HG02610 (cell line): ENCODE results near the gene RPS14.

ENCODE experiments used
- ATAC-seq: cut with Tn5 transposase; IDR thresholded peaks from one replicate; pipeline ENCODE4 v1.9.1; 2021; ENCODE audit warnings: mild to moderate bottlenecking, moderate library complexity; ENCODE audit not compliant: unreplicated experiment

The RPS14 gene

GRCh38 chr5:150402229-150402773, 47.2 kb downstream of the RPS14 start:
- ATAC-seq = no peak

- ATAC-seq = no peak
These were observed 47.9 kb downstream of the RPS14 start for GRCh38 chr5:150401376-150402228.

DNA sequence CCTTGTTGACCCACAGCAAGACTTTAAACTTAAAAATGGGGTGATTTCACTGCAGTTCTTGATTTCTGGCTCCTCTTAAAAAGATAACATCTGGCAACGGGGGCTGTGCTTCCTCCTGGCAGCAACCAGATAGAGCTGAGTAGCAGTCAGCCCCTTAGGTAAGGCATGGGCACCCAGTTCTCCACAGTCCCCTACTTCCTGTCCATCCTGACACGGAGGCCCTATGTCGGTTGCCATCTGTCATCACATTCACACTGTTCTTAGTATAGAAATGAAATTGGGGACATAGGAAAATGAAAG, 48.5 kb downstream of the RPS14 start:
- ATAC-seq = no peak

- ATAC-seq = no peak
These were observed 49.0 kb downstream of the RPS14 start for GRCh38 chr5:150400316-150401075.

DNA sequence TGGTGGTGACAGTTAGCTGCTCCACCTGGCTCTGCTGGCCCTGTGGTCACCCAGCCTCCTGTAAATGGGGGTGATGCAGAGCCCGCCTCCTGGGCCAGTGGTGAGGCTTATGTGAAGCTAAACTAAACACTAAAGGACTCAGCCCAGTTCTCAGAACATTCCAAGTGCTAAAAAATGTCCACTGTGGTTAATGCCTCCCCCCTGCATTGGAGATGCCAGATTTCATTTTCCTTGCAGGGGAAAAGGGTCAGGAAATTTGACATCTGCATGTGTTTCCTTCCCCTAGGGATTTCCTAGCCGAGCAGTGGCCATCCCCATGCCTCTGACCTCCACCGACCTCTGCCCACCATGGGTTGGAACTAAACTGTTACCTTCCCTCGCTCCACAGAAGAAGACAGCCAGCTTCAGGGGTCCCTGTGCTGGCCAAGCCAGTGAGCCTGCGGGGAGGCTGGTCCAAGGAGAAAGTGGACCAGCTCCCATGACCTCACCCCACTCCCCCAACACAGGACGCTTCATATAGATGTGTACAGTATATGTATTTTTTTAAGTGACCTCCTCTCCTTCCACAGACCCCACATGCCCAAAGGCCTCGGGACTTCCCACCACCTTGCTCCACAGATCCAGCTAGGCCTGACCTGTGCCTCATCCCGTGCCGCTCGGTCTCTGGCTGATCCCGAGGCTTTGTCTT, 49.9 kb downstream of the RPS14 start:
- peak; percentile 12 for ATAC-seq

DNA sequence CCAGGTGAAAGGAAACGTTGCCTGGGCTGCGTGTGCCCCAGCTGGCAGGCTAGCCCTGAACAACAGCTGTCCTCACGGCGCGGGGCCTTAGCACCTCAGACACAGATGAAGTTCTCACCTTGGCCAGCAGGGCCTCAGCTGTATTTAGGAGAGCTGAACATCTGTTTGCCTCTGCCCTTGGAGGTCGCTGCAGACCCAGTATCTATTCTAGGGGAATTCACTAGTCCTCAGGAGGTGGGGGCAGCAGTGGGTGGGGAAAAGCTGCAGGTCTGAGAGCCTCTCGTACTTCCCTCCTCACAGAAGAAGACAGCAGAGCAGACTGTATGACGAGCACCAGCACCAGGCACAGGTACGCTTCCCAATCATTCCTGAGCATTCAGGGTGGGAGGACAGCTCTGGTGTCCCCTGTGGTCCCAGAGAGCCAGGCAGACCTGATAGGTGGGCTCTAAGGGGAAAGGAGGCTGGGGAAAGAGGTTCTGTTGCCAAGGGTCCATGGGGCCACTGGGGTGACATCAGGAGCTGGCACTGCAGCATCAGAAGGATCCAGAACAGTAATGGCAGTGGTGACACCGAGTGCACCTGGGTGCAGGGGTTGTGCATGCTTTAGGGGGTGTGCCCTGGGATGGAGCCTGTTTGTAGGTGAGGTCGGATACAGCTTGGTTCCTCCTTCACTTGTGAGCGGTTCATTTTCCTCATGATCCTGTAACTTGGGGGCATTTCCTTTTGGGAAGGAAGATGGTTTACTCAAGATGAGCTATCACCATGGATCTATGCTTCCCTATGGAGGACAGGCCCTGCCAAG, 50.6 kb downstream of the RPS14 start:
- ATAC-seq = peak; percentile 37

- no peak for ATAC-seq
These were observed 51.5 kb downstream of the RPS14 start for GRCh38 chr5:150397782-150398721.

GRCh38 chr5:150397146-150397781, 52.3 kb downstream of the RPS14 start:
- no peak for ATAC-seq

DNA sequence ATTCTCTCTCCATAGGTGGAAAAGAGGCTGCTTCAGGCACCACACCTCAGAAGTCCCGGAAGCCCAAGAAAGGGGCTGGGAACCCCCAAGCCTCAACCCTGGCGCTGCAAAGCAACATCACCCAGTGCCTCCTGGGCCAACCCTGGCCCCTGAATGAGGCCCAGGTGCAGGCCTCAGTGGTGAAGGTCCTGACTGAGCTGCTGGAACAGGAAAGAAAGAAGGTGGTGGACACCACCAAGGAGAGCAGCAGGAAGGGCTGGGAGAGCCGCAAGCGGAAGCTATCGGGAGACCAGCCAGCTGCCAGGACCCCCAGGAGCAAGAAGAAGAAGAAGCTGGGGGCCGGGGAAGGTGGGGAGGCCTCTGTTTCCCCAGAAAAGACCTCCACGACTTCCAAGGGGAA, 53.3 kb downstream of the RPS14 start:
- ATAC-seq = no peak

DNA sequence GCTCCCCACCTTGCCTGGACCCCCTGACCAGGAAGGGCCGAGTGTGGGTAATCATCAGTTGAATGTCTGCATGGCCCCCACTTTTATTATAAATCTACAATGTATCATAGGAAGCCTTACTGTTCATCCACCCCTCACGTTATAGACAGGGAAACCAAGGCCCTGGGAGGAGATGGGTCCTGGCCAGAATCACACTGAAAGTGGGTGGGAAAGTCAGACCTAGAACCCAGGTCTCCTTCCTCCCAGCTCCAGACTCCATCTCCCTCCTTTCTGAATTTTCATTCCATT, 53.9 kb downstream of the RPS14 start:
- no peak for ATAC-seq

- ATAC-seq = no peak
These were observed 54.4 kb downstream of the RPS14 start for GRCh38 chr5:150394912-150395687.

- peak; percentile 59 for ATAC-seq
These were observed 55.4 kb downstream of the RPS14 start for GRCh38 chr5:150394131-150394530.

DNA sequence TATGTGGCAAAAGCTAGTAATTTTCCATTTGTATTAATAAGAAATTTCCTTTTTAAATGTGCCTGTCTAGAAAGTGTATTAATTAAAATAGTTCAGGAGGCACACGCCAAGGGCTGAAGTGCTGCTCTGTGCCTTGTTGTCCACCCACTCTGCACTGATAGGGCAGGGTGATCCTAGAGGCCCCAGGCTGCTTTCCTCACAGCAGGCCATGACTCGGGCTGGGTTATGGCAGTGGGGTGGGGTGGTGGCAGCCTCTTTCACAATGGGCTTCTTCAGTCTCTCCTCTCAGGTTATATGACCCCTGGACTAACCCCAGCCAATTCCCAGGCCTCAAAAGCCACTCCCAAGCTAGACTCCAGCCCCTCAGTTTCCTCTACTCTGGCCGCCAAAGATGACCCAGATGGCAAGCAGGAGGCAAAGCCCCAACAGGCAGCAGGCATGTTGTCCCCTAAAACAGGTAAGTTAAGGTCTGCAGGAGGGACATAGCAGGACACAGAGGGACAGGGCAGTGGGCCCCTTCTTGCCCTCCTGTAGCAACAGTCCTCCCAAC, 56.4 kb downstream of the RPS14 start:
- no peak for ATAC-seq

GRCh38 chr5:150392680-150393079, 56.9 kb downstream of the RPS14 start:
- no peak for ATAC-seq
